ENCODE measurements around the gene ANXA11. TPM values are rescaled to one million over a fixed set of nuclear protein-coding genes. Genes with fewer than 3 reads are reported as not detected.
A peak's percentile ranks its signal among the peaks of the same experiment; 100 is the strongest.

The ANXA11 gene
- total RNA-seq, 2 experiments from 2014 or later: 237 to 242 TPM

- Mint-ChIP-seq H3K9me3 (no peaks in the 10 kb centered on the region), H3K27ac (peak overlapping the region; percentile 39), H3K4me1 (ENCODE audit: low read depth) (peaks cover 5% of the 10 kb centered on the region), H3K4me3 (no peak overlapping the region), H3K36me3 (peaks cover 74% of the 10 kb centered on the region), H3K27me3 (no peaks in the 10 kb centered on the region)
- ChIA-PET CTCF (no interaction called here), POLR2A (interaction anchor here (1.0 kb wide), 1 partner anchor 13 kb away, joined by 3 read pairs; no protein-coding TSS in a partner anchor)
- intact Hi-C loops (cut with micrococcal nuclease): no loop called here
- no peak for DNase-seq
These were observed 44.7 kb downstream of the ANXA11 start for GRCh38 chr10:80160361-80161320.

- POLR2A ChIA-PET: interaction anchor here (1.0 kb wide), 1 partner anchor 11 kb away, joined by 3 read pairs; no protein-coding TSS in a partner anchor
- CTCF ChIA-PET: no interaction called here
- Mint-ChIP-seq H3K4me3 (no peak overlapping the region), H3K27ac (peak overlapping the region; percentile 35), H3K4me1 (ENCODE audit: low read depth) (peaks cover 11% of the 10 kb centered on the region), H3K36me3 (peaks cover 79% of the 10 kb centered on the region), H3K9me3 (no peaks in the 10 kb centered on the region), H3K27me3 (no peaks in the 10 kb centered on the region)
- no peak for DNase-seq
- intact Hi-C loops (cut with micrococcal nuclease): no loop called here
These were observed 46.0 kb downstream of the ANXA11 start for GRCh38 chr10:80159166-80159873.

- peaks cover 11% of the 10 kb centered on the region for H3K4me1 Mint-ChIP-seq (ENCODE audit: low read depth)
- intact Hi-C loops (cut with micrococcal nuclease): no loop called here
- POLR2A ChIA-PET: no interaction called here
These were observed 46.7 kb downstream of the ANXA11 start for GRCh38 chr10:80158598-80159127.

GRCh38 chr10:80158126-80158525, 47.2 kb downstream of the ANXA11 start:
- no peak for DNase-seq
- peaks cover 75% of the 10 kb centered on the region for H3K36me3 Mint-ChIP-seq

More at GRCh38 chr10:80158598-80159127, 46.7 kb downstream of the ANXA11 start:
- Mint-ChIP-seq H3K36me3 (peaks cover 75% of the 10 kb centered on the region), H3K4me3 (no peak overlapping the region), H3K9me3 (no peaks in the 10 kb centered on the region), H3K27me3 (no peaks in the 10 kb centered on the region), H3K27ac (peak overlapping the region; percentile 7)
- CTCF ChIA-PET: interaction anchor here (0.7 kb wide), 1 partner anchor 67 kb away, joined by 3 read pairs; no protein-coding TSS in a partner anchor
- DNase-seq: no peak

GRCh38 chr10:80157561-80157960, 47.8 kb downstream of the ANXA11 start:
- CTCF ChIA-PET: no interaction called here
- H3K36me3 Mint-ChIP-seq: peaks cover 78% of the 10 kb centered on the region
- DNase-seq: no peak

More at GRCh38 chr10:80158126-80158525, 47.2 kb downstream of the ANXA11 start:
- Mint-ChIP-seq H3K9me3 (no peaks in the 10 kb centered on the region), H3K27ac (peak overlapping the region; percentile 7), H3K4me1 (ENCODE audit: low read depth) (peaks cover 11% of the 10 kb centered on the region), H3K4me3 (no peak overlapping the region), H3K27me3 (no peaks in the 10 kb centered on the region)
- intact Hi-C loops (cut with micrococcal nuclease): no loop called here
- POLR2A ChIA-PET: no interaction called here
- CTCF ChIA-PET: interaction anchor here (0.7 kb wide), 1 partner anchor 68 kb away, joined by 3 read pairs; no protein-coding TSS in a partner anchor

GRCh38 chr10:80156216-80156615, 49.1 kb downstream of the ANXA11 start:
- ChIA-PET CTCF (interaction anchor here (0.8 to 1.2 kb wide), 2 partner anchors 12 to 48 kb away, joined by 3 read pairs; no protein-coding TSS in a partner anchor), POLR2A (no interaction called here)
- no peaks in the 10 kb centered on the region for H3K27me3 Mint-ChIP-seq
- H3K4me3 Mint-ChIP-seq: no peak overlapping the region
- H3K4me1 Mint-ChIP-seq (ENCODE audit: low read depth): peaks cover 11% of the 10 kb centered on the region
- H3K27ac Mint-ChIP-seq: peak overlapping the region; percentile 64
- H3K36me3 Mint-ChIP-seq: peaks cover 83% of the 10 kb centered on the region
- no peak for DNase-seq
- intact Hi-C loops (cut with micrococcal nuclease): no loop called here
- H3K9me3 Mint-ChIP-seq: peaks cover 3% of the 10 kb centered on the region

More at GRCh38 chr10:80157561-80157960, 47.8 kb downstream of the ANXA11 start:
- H3K9me3 Mint-ChIP-seq: no peaks in the 10 kb centered on the region
- POLR2A ChIA-PET: no interaction called here
- no peak overlapping the region for H3K27ac Mint-ChIP-seq
- H3K4me1 Mint-ChIP-seq (ENCODE audit: low read depth): peaks cover 11% of the 10 kb centered on the region
- H3K4me3 Mint-ChIP-seq: no peak overlapping the region
- H3K27me3 Mint-ChIP-seq: no peaks in the 10 kb centered on the region
- intact Hi-C loops (cut with micrococcal nuclease): no loop called here

- H3K27me3 Mint-ChIP-seq: no peaks in the 10 kb centered on the region
- H3K9me3 Mint-ChIP-seq: peaks cover 7% of the 10 kb centered on the region
- H3K4me3 Mint-ChIP-seq: no peak overlapping the region
- H3K27ac Mint-ChIP-seq: peak overlapping the region; percentile 64
- CTCF ChIA-PET: interaction anchor here (1.2 kb wide), 1 partner anchor 11 kb away, joined by 3 read pairs; no protein-coding TSS in a partner anchor
- intact Hi-C loops (cut with micrococcal nuclease): no loop called here
- H3K4me1 Mint-ChIP-seq (ENCODE audit: low read depth): peaks cover 11% of the 10 kb centered on the region
- DNase-seq: no peak
- POLR2A ChIA-PET: no interaction called here
- peaks cover 83% of the 10 kb centered on the region for H3K36me3 Mint-ChIP-seq
These were observed 49.6 kb downstream of the ANXA11 start for GRCh38 chr10:80155696-80156215.

- peaks cover 86% of the 10 kb centered on the region for H3K36me3 Mint-ChIP-seq
- H3K4me1 Mint-ChIP-seq (ENCODE audit: low read depth): peaks cover 11% of the 10 kb centered on the region
- peaks cover 14% of the 10 kb centered on the region for H3K9me3 Mint-ChIP-seq
- ChIA-PET CTCF (interaction anchor here (2.1 kb wide), 1 partner anchor 11 kb away, joined by 6 read pairs; no protein-coding TSS in a partner anchor), POLR2A (no interaction called here)
- DNase-seq: no peak
- no peaks in the 10 kb centered on the region for H3K27me3 Mint-ChIP-seq
- intact Hi-C loops (cut with micrococcal nuclease): no loop called here
- peak overlapping the region; percentile 64 for H3K27ac Mint-ChIP-seq
- H3K4me3 Mint-ChIP-seq: no peak overlapping the region
These were observed 50.2 kb downstream of the ANXA11 start for GRCh38 chr10:80154978-80155695.

GRCh38 chr10:80154626-80154977, 50.7 kb downstream of the ANXA11 start:
- ChIA-PET CTCF (interaction anchor here (2.1 kb wide), 1 partner anchor 10 kb away, joined by 6 read pairs; no protein-coding TSS in a partner anchor), POLR2A (no interaction called here)
- H3K4me3 Mint-ChIP-seq: no peak overlapping the region

GRCh38 chr10:80153460-80153859, 51.9 kb downstream of the ANXA11 start:
- Mint-ChIP-seq H3K4me3 (no peak overlapping the region), H3K27ac (peak overlapping the region; percentile 47), H3K27me3 (no peaks in the 10 kb centered on the region), H3K36me3 (peaks cover 85% of the 10 kb centered on the region), H3K9me3 (peaks cover 23% of the 10 kb centered on the region), H3K4me1 (ENCODE audit: low read depth) (peaks cover 11% of the 10 kb centered on the region)
- CTCF ChIA-PET: interaction anchor here (2.1 kb wide), 1 partner anchor 9 kb away, joined by 6 read pairs; no protein-coding TSS in a partner anchor
- intact Hi-C loops (cut with micrococcal nuclease): no loop called here
- DNase-seq: no peak
- POLR2A ChIA-PET: no interaction called here

More at GRCh38 chr10:80154626-80154977, 50.7 kb downstream of the ANXA11 start:
- Mint-ChIP-seq H3K27me3 (no peaks in the 10 kb centered on the region), H3K27ac (peak overlapping the region; percentile 64), H3K9me3 (peaks cover 14% of the 10 kb centered on the region), H3K4me1 (ENCODE audit: low read depth) (peaks cover 11% of the 10 kb centered on the region), H3K36me3 (peaks cover 86% of the 10 kb centered on the region)
- DNase-seq: no peak
- intact Hi-C loops (cut with micrococcal nuclease): no loop called here

- ChIA-PET CTCF (no interaction called here), POLR2A (no interaction called here)
- Mint-ChIP-seq H3K27ac (peak overlapping the region; percentile 68), H3K4me1 (ENCODE audit: low read depth) (peaks cover 11% of the 10 kb centered on the region), H3K36me3 (peaks cover 79% of the 10 kb centered on the region), H3K4me3 (no peak overlapping the region), H3K27me3 (no peaks in the 10 kb centered on the region), H3K9me3 (peaks cover 23% of the 10 kb centered on the region)
- intact Hi-C loops (cut with micrococcal nuclease): no loop called here
- DNase-seq: no peak
These were observed 52.5 kb downstream of the ANXA11 start for GRCh38 chr10:80152820-80153219.
